Measurements from ENCODE around the gene FAF2.
"Not testable (repeated sequence)": the region's sequence is repeated elsewhere in the genome, so short reads cannot be mapped to it uniquely, and the experiment has no call there.

The FAF2 gene

GRCh38 chr5:176471098-176471497, 22.9 kb downstream of the FAF2 start:
- no peak for DNase-seq (ENCODE audit: low read depth)
- no peak for TF ChIP-seq CTCF (IDR thresholded peaks at IDR 0.05; ENCODE audit: low read length, missing control alignments)
- H3K4me3 ChIP-seq (replicated peaks; ENCODE audit: low read depth, low read length) = no peak overlapping the region

- DNase-seq (ENCODE audit: low read depth) = no peak
- no peak for TF ChIP-seq CTCF (IDR thresholded peaks at IDR 0.05; ENCODE audit: low read length, missing control alignments)
- no peak overlapping the region for H3K4me3 ChIP-seq (replicated peaks; ENCODE audit: low read depth, low read length)
Measured at GRCh38 chr5:176473335-176474006, 25.3 kb downstream of the FAF2 start.

GRCh38 chr5:176474476-176474875, 26.3 kb downstream of the FAF2 start:
- DNase-seq (ENCODE audit: low read depth) = no peak
- TF ChIP-seq CTCF (IDR thresholded peaks at IDR 0.05; ENCODE audit: low read length, missing control alignments) = no peak
- H3K4me3 ChIP-seq (replicated peaks; ENCODE audit: low read depth, low read length) = no peak overlapping the region

GRCh38 chr5:176481711-176482110, 33.5 kb downstream of the FAF2 start:
- H3K4me3 ChIP-seq (replicated peaks; ENCODE audit: low read depth, low read length) = no peak overlapping the region
- no peak for TF ChIP-seq CTCF (IDR thresholded peaks at IDR 0.05; ENCODE audit: low read length, missing control alignments)
- DNase-seq (ENCODE audit: low read depth) = no peak

GRCh38 chr5:176485176-176485575, 37.0 kb downstream of the FAF2 start:
- no peak for TF ChIP-seq CTCF (IDR thresholded peaks at IDR 0.05; ENCODE audit: low read length, missing control alignments)
- DNase-seq (ENCODE audit: low read depth) = no peak
- H3K4me3 ChIP-seq (replicated peaks; ENCODE audit: low read depth, low read length) = no peak overlapping the region

- no peak for TF ChIP-seq CTCF (IDR thresholded peaks at IDR 0.05; ENCODE audit: low read length, missing control alignments)
- DNase-seq (ENCODE audit: low read depth) = no peak
- H3K4me3 ChIP-seq (replicated peaks; ENCODE audit: low read depth, low read length) = no peak overlapping the region
Measured at GRCh38 chr5:176486189-176486757, 38.1 kb downstream of the FAF2 start.

- not testable (repeated sequence) for H3K4me3 ChIP-seq (replicated peaks; ENCODE audit: low read depth, low read length); DNase-seq (ENCODE audit: low read depth)
Measured at GRCh38 chr5:176487160-176487559, 39.0 kb downstream of the FAF2 start.

All from fibroblast of pulmonary artery (primary cell).